ENCODE measurements around the gene SLC35E4. TPM values are rescaled to one million over a fixed set of nuclear protein-coding genes. Genes with fewer than 3 reads are reported as not detected.

The SLC35E4 gene
- total and polyA plus RNA-seq, 9 of the 15 experiments (the other 6 are each of a cell fraction or from before 2014, with no cell fraction given), result 0.06 to 2.3 (median 0.86) TPM; not detected in 1

DNA sequence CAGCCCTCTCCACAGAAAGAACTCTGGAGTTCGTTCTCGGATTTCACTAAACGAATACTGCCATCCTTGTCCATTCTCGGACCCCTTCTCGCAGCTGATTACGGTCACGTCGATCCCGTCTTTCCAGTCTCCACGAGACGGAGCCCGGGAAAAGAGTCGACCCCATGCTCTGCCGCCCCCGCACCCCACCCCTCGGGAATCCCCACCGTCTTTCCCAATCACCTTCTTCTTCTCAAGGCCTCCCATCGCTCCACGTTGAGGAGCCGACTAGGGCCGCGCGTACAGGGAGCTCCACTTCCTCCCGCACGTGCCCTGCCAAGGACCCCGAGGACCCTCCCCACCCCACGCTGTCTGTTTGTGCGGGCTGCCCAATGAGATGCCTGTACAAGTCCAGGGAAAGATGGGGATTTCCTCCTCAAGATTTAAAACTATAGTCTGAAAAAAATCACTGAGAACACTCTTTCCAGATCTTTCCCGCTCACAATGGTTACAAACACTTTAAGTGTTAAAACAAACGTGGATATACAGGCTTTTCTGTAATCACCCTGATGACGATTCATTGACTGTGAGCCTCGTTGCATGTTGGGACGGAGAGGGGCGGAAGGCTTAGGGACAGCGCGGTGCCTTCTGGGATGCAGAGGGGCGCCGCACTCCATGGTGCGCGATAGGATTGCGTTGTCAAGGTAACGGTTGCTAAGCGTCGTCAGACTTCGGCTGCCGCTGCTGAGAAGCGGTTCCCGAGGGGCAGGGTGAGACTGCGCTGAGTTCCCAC is 43.8 kb upstream of the SLC35E4 start, which contains the start of gene PES1 (continued):
- TF ChIP-seq, protein P1, sequence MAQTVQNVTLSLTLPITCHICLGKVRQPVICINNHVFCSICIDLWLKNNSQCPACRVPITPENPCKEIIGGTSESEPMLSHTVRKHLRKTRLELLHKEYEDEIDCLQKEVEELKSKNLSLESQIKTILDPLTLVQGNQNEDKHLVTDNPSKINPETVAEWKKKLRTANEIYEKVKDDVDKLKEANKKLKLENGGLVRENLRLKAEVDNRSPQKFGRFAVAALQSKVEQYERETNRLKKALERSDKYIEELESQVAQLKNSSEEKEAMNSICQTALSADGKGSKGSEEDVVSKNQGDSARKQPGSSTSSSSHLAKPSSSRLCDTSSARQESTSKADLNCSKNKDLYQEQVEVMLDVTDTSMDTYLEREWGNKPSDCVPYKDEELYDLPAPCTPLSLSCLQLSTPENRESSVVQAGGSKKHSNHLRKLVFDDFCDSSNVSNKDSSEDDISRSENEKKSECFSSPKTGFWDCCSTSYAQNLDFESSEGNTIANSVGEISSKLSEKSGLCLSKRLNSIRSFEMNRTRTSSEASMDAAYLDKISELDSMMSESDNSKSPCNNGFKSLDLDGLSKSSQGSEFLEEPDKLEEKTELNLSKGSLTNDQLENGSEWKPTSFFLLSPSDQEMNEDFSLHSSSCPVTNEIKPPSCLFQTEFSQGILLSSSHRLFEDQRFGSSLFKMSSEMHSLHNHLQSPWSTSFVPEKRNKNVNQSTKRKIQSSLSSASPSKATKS (CRISPR knock-in tag; IDR thresholded peaks at IDR 0.05), result no peak
- TF ChIP-seq, protein P2, sequence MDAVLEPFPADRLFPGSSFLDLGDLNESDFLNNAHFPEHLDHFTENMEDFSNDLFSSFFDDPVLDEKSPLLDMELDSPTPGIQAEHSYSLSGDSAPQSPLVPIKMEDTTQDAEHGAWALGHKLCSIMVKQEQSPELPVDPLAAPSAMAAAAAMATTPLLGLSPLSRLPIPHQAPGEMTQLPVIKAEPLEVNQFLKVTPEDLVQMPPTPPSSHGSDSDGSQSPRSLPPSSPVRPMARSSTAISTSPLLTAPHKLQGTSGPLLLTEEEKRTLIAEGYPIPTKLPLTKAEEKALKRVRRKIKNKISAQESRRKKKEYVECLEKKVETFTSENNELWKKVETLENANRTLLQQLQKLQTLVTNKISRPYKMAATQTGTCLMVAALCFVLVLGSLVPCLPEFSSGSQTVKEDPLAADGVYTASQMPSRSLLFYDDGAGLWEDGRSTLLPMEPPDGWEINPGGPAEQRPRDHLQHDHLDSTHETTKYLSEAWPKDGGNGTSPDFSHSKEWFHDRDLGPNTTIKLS (IDR thresholded peaks at IDR 0.05; ENCODE audit: borderline replicate concordance, low read depth), result peak; percentile 69
- TF ChIP-seq RAD51 (IDR thresholded peaks at IDR 0.05; ENCODE audit: borderline replicate concordance, low read depth), result peak; percentile 45; the same call in 1 of the 2 replicates
- no peak for TF ChIP-seq ILF3 (IDR thresholded peaks at IDR 0.05; ENCODE audit: borderline replicate concordance)
- TF ChIP-seq HCFC1 (IDR thresholded peaks at IDR 0.05; ENCODE audit: low read depth, low read length), result peak; percentile 96
- no peak for TF ChIP-seq SP2 (IDR thresholded peaks at IDR 0.05; ENCODE audit: extremely low read depth, low read depth, low read length, poor library complexity, severe bottlenecking)
- TF ChIP-seq ELF2 (CRISPR knock-in tag; IDR thresholded peaks at IDR 0.05), result peak; percentile 100
- no peak for TF ChIP-seq ZNF584 (CRISPR knock-in tag; IDR thresholded peaks at IDR 0.05; ENCODE audit: low read depth)
- TF ChIP-seq, protein P3, sequence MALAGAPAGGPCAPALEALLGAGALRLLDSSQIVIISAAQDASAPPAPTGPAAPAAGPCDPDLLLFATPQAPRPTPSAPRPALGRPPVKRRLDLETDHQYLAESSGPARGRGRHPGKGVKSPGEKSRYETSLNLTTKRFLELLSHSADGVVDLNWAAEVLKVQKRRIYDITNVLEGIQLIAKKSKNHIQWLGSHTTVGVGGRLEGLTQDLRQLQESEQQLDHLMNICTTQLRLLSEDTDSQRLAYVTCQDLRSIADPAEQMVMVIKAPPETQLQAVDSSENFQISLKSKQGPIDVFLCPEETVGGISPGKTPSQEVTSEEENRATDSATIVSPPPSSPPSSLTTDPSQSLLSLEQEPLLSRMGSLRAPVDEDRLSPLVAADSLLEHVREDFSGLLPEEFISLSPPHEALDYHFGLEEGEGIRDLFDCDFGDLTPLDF (CRISPR knock-in tag; IDR thresholded peaks at IDR 0.05), result no peak
- TF ChIP-seq ZKSCAN1 (IDR thresholded peaks at IDR 0.05; ENCODE audit: low read depth, low read length), result no peak
- TF ChIP-seq, protein P4, sequence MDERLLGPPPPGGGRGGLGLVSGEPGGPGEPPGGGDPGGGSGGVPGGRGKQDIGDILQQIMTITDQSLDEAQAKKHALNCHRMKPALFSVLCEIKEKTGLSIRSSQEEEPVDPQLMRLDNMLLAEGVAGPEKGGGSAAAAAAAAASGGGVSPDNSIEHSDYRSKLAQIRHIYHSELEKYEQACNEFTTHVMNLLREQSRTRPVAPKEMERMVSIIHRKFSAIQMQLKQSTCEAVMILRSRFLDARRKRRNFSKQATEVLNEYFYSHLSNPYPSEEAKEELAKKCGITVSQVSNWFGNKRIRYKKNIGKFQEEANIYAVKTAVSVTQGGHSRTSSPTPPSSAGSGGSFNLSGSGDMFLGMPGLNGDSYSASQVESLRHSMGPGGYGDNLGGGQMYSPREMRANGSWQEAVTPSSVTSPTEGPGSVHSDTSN (CRISPR knock-in tag; IDR thresholded peaks at IDR 0.05; ENCODE audit: low read depth), result no peak
- TF ChIP-seq, protein P4 (tag; conservative IDR thresholded peaks at IDR 0.05; ENCODE audit: low read depth), result no peak
- TF ChIP-seq, protein P5, sequence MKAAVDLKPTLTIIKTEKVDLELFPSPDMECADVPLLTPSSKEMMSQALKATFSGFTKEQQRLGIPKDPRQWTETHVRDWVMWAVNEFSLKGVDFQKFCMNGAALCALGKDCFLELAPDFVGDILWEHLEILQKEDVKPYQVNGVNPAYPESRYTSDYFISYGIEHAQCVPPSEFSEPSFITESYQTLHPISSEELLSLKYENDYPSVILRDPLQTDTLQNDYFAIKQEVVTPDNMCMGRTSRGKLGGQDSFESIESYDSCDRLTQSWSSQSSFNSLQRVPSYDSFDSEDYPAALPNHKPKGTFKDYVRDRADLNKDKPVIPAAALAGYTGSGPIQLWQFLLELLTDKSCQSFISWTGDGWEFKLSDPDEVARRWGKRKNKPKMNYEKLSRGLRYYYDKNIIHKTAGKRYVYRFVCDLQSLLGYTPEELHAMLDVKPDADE (conservative IDR thresholded peaks at IDR 0.05; ENCODE audit: control insufficient read depth, low read depth, low read length), result peak; percentile 45; the same call in 1 of the 2 replicates
